Measurements from ENCODE around the gene LIMK2.

- TF ChIP-seq, protein P1, sequence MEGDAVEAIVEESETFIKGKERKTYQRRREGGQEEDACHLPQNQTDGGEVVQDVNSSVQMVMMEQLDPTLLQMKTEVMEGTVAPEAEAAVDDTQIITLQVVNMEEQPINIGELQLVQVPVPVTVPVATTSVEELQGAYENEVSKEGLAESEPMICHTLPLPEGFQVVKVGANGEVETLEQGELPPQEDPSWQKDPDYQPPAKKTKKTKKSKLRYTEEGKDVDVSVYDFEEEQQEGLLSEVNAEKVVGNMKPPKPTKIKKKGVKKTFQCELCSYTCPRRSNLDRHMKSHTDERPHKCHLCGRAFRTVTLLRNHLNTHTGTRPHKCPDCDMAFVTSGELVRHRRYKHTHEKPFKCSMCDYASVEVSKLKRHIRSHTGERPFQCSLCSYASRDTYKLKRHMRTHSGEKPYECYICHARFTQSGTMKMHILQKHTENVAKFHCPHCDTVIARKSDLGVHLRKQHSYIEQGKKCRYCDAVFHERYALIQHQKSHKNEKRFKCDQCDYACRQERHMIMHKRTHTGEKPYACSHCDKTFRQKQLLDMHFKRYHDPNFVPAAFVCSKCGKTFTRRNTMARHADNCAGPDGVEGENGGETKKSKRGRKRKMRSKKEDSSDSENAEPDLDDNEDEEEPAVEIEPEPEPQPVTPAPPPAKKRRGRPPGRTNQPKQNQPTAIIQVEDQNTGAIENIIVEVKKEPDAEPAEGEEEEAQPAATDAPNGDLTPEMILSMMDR (optimal IDR thresholded peaks at IDR 0.05 in 1 of 3, IDR thresholded peaks at IDR 0.05 in 1 of 3, conservative IDR thresholded peaks at IDR 0.05 in 1 of 3; ENCODE audit: extremely low read depth in 1 of 3, insufficient read depth in 2 of 3, low read length in 3 of 3), result no peak
- no peak for TF ChIP-seq EZH2 (IDR thresholded peaks at IDR 0.05; ENCODE audit: low read length)
These were observed 74.5 kb downstream of the LIMK2 start for GRCh38 chr22:31286360-31287255.
